GM18861 (cell line): ENCODE measurements around the gene RECQL5.

Experiments used
- ATAC-seq: cut with Tn5 transposase; IDR thresholded peaks from one replicate; pipeline ENCODE4 v1.9.1; 2021; ENCODE audit not compliant: unreplicated experiment

Gene RECQL5

GRCh38 chr17:75688209-75688825, 21.4 kb upstream of the RECQL5 start:
- no peak for ATAC-seq

- ATAC-seq: no peak
Measured at GRCh38 chr17:75685499-75685898, 18.5 kb upstream of the RECQL5 start.

- ATAC-seq: no peak
Measured at GRCh38 chr17:75684924-75685323, 18.0 kb upstream of the RECQL5 start.

- ATAC-seq: no peak
Measured at GRCh38 chr17:75684249-75684648, 17.3 kb upstream of the RECQL5 start.

GRCh38 chr17:75683583-75683982, 16.6 kb upstream of the RECQL5 start:
- no peak for ATAC-seq

- no peak for ATAC-seq
Measured at GRCh38 chr17:75681289-75681688, 14.3 kb upstream of the RECQL5 start.

- no peak for ATAC-seq
Measured at GRCh38 chr17:75680431-75680830, 13.5 kb upstream of the RECQL5 start.

- no peak for ATAC-seq
Measured at GRCh38 chr17:75679706-75680211, 12.8 kb upstream of the RECQL5 start.

- no peak for ATAC-seq
Measured at GRCh38 chr17:75676461-75676860, 9.5 kb upstream of the RECQL5 start.

GRCh38 chr17:75673487-75673886, 6.5 kb upstream of the RECQL5 start:
- no peak for ATAC-seq

- ATAC-seq: no peak
Measured at GRCh38 chr17:75672011-75672410, 5.1 kb upstream of the RECQL5 start.

GRCh38 chr17:75670868-75671267, 3.9 kb upstream of the RECQL5 start:
- ATAC-seq: no peak

GRCh38 chr17:75668489-75668888, 1.5 kb upstream of the RECQL5 start:
- ATAC-seq: no peak

- ATAC-seq: no peak
Measured at GRCh38 chr17:75667825-75668224, 871 bp upstream of the RECQL5 start.

GRCh38 chr17:75665981-75666380, 973 bp downstream of the RECQL5 start:
- ATAC-seq: no peak

- peak; percentile 62 for ATAC-seq
Measured at GRCh38 chr17:75664099-75664549, 2.8 kb downstream of the RECQL5 start.

GRCh38 chr17:75662511-75662910, 4.4 kb downstream of the RECQL5 start:
- no peak for ATAC-seq

- ATAC-seq: no peak
Measured at GRCh38 chr17:75661531-75661930, 5.4 kb downstream of the RECQL5 start.

GRCh38 chr17:75658237-75658636, 8.7 kb downstream of the RECQL5 start:
- ATAC-seq: no peak

- no peak for ATAC-seq
Measured at GRCh38 chr17:75654176-75654575, 12.8 kb downstream of the RECQL5 start.

- ATAC-seq: no peak
Measured at GRCh38 chr17:75652934-75653549, 13.9 kb downstream of the RECQL5 start.

- no peak for ATAC-seq
Measured at GRCh38 chr17:75652341-75652740, 14.6 kb downstream of the RECQL5 start.

GRCh38 chr17:75650874-75651273, 16.1 kb downstream of the RECQL5 start:
- no peak for ATAC-seq
